DOHH2 (cell line): ENCODE measurements around the gene MYLK.

Source experiments
- EZH2phosphoT487 ChIP-seq: fragments of 200-600 bp; sonication (generic); IDR thresholded peaks from 2 replicates; pipeline ENCODE4 v1.6.1; 2017; ENCODE audit warnings: borderline replicate concordance, mild to moderate bottlenecking, antibody characterized with exemption, low read length, moderate library complexity, mixed read lengths
- TF ChIP-seq, protein P1 (sequence below): fragments of 200-600 bp; sonication (generic); IDR thresholded peaks from one replicate; pipeline ENCODE4 v1.5.1; 2014; ENCODE audit warnings: antibody characterized with exemption, mild to moderate bottlenecking, low read depth, low read length; ENCODE audit not compliant: poor library complexity, severe bottlenecking

DNA sequence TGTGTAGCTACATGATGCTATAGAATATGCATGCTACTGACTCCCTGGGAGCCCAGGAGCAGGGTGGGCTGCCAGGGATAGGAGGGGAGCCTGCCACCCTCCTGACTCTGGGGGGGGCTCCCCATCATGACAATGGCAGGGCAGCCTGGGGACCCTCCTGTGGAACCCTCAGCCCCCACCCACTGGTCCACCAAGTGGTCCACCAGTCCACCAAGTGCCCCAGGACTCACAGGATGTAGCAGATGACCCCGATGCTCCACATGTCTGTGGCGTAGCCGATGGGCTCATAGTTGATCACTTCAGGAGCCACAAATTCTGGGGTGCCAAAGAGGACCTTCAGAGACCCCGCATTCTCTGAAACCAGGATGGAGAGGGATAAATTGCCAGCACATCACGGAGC lies 246.3 kb downstream of the MYLK start:
- TF ChIP-seq EZH2phosphoT487 = no peak
- TF ChIP-seq, protein P1, sequence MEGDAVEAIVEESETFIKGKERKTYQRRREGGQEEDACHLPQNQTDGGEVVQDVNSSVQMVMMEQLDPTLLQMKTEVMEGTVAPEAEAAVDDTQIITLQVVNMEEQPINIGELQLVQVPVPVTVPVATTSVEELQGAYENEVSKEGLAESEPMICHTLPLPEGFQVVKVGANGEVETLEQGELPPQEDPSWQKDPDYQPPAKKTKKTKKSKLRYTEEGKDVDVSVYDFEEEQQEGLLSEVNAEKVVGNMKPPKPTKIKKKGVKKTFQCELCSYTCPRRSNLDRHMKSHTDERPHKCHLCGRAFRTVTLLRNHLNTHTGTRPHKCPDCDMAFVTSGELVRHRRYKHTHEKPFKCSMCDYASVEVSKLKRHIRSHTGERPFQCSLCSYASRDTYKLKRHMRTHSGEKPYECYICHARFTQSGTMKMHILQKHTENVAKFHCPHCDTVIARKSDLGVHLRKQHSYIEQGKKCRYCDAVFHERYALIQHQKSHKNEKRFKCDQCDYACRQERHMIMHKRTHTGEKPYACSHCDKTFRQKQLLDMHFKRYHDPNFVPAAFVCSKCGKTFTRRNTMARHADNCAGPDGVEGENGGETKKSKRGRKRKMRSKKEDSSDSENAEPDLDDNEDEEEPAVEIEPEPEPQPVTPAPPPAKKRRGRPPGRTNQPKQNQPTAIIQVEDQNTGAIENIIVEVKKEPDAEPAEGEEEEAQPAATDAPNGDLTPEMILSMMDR = no peak
